ENCODE data around the gene LLGL2.

- no peak for TF ChIP-seq CTCF (IDR thresholded peaks at IDR 0.05 in 8 of 11, conservative IDR thresholded peaks at IDR 0.05 in 3 of 11)
- TF ChIP-seq POLR2AphosphoS5 (IDR thresholded peaks at IDR 0.05), result peak; percentile 22 to 74 (median 59)
- no peak for TF ChIP-seq POLR2A (IDR thresholded peaks at IDR 0.05)
Measured at GRCh38 chr17:75571197-75571884, 45.8 kb downstream of the LLGL2 start.
